ENCODE measurements around the gene CYFIP2. TPM values are rescaled to one million over a fixed set of nuclear protein-coding genes. Genes with fewer than 3 reads are reported as not detected.

Gene CYFIP2
- 21.6 and 29.7 TPM in 2 replicates for total RNA-seq

DNA sequence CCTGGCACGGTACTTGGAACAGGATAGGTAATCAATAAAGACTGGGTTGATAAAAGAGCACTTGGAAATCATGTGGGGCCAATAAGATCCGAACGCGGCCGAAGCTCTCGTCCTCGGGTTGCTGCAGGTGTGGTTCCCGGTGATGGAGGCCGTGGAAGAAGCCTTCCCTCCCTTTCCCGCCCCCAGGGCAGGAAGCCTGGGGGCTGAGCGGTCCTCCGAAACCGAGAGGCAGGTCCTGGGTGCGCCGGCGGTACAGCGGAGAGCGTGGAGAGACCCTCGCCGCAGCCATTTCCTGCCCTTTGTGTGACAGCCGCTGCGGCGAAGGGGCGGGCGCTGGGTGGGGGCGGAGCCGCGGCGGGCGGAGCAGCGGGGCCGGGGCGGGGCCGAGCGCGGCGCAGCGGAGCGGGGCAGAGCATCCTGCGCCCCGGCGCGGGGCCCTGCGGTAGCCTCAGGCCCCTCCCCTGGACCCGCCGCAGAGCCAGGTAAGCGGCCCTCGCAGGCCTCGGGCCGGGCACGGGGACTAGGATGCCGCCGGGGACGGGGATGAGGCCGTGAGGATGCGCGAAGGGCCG, at the start of gene CYFIP2:
CYFIP2 (plus strand) TSS at position 410 of the 572 bp plus-strand sequence. CDS start 19,239 bp downstream, outside the sequence.

Other genes with a start within 250 kb of the CYFIP2 start
- not detected in 2 replicates for gene HAVCR1, start 207.0 kb upstream of the CYFIP2 start, total RNA-seq
- under 0.01 and 0.67 TPM in 2 replicates for gene HAVCR2, start 157.1 kb upstream of the CYFIP2 start, total RNA-seq
- 8.2 and 10.3 TPM in 2 replicates for gene MED7, start 123.3 kb upstream of the CYFIP2 start, total RNA-seq
- not detected in 2 replicates for gene GARIN3, start 99.9 kb upstream of the CYFIP2 start, total RNA-seq
- gene ITK, start 85.3 kb upstream of the CYFIP2 start, total RNA-seq = not detected in 2 replicates
- not detected in 2 replicates for gene NIPAL4, start 194.1 kb downstream of the CYFIP2 start, total RNA-seq